ENCODE results near the gene DAB2IP. TPM values are rescaled to one million over a fixed set of nuclear protein-coding genes. Genes with fewer than 3 reads are reported as not detected.

The DAB2IP gene
- total and polyA plus RNA-seq, 2 experiments from 2014 or later: 8.9 to 42.8 TPM

DNA sequence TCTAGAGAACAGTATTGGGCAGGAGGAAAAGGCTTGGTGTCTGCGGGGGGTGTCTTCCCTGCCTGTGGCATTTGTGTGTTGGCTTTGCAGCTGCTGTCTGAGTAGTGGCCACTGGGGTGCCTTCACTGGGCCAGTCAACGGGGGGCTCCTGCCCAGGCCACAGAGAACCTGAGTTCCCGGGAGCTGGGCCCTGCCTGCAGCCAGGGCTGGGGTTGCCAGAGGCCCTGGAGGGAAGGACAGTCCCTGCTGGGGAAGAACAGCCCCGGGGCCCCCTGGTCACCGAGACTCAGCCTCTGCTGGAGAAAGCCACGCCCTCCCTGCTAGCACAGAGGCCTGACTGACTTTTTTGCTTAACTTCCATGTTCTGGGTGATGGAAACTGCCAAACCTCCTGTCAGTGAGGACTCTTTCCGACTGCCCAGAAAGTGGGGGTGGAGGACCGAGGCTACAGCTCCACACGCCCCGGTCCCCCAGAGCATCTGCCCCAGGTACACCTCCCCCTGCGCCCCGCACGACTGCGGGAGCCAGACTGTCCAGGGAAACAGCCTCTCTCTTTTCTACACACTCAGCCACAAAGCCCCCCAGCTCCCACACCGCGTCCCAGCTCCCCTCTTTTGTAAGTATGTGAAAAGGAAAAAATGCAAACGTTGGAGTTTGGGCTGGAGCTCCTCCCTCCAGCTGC is 133.4 kb downstream of the DAB2IP start:
- Histone ChIP-seq H3K4me2 (peak overlapping the region; percentile 60), H3K27me3 (ENCODE audit: insufficient read depth) (no peaks in the 10 kb centered on the region), H2AFZ (no peak overlapping the region), H3F3A (replicated peaks; ENCODE audit: low read depth) (no peaks in the 10 kb centered on the region), H3K9me2 (ENCODE audit: insufficient read depth) (no peaks in the 10 kb centered on the region), H3K36me3 (ENCODE audit: insufficient read depth) (no peaks in the 10 kb centered on the region), H3K27ac (ENCODE audit: low read depth) (peak overlapping the region; percentile 59; the same call in 1 of the 2 replicates), H3K79me2 (replicated peaks; ENCODE audit: insufficient read depth) (no peaks in the 10 kb centered on the region), H3K4me1 (ENCODE audit: insufficient read depth) (peaks cover 25% of the 10 kb centered on the region), H3K4me3 (no peak overlapping the region), H4K20me1 (replicated peaks; ENCODE audit: insufficient read depth) (no peaks in the 10 kb centered on the region; the same call in 1 of the 2 replicates)
- DNase-seq (ENCODE audit: low spot score) (peak; percentile 39), ATAC-seq (peak; percentile 50)
- H3K27me3 Mint-ChIP-seq (ENCODE audit: insufficient read depth, low read depth, poor library complexity): peaks cover 20% of the 10 kb centered on the region
- H3K27ac Mint-ChIP-seq: peak overlapping the region; percentile 69; the same call in 1 of the 2 replicates
- H3K36me3 Mint-ChIP-seq (ENCODE audit: low read depth): peaks cover 15% of the 10 kb centered on the region
- TF ChIP-seq EZH2 (IDR thresholded peaks at IDR 0.05; ENCODE audit: low read depth, unreplicated experiment) (no peak), EZH2phosphoT487 (IDR thresholded peaks at IDR 0.05; ENCODE audit: unreplicated experiment) (no peak), JUNB (IDR thresholded peaks at IDR 0.05; ENCODE audit: unreplicated experiment) (no peak), CREB1 (CRISPR knock-in tag; IDR thresholded peaks at IDR 0.05; ENCODE audit: low read depth) (no peak), NANOG (IDR thresholded peaks at IDR 0.05; ENCODE audit: borderline replicate concordance) (no peak), STAT1 (IDR thresholded peaks at IDR 0.05; ENCODE audit: unreplicated experiment) (no peak), POLR2AphosphoS5 (IDR thresholded peaks at IDR 0.05; ENCODE audit: low read depth) (no peak), ZNF331 (CRISPR knock-in tag; IDR thresholded peaks at IDR 0.05; ENCODE audit: low read depth) (no peak), ZNF114 (CRISPR knock-in tag; IDR thresholded peaks at IDR 0.05) (no peak)
- TF ChIP-seq, protein P1, sequence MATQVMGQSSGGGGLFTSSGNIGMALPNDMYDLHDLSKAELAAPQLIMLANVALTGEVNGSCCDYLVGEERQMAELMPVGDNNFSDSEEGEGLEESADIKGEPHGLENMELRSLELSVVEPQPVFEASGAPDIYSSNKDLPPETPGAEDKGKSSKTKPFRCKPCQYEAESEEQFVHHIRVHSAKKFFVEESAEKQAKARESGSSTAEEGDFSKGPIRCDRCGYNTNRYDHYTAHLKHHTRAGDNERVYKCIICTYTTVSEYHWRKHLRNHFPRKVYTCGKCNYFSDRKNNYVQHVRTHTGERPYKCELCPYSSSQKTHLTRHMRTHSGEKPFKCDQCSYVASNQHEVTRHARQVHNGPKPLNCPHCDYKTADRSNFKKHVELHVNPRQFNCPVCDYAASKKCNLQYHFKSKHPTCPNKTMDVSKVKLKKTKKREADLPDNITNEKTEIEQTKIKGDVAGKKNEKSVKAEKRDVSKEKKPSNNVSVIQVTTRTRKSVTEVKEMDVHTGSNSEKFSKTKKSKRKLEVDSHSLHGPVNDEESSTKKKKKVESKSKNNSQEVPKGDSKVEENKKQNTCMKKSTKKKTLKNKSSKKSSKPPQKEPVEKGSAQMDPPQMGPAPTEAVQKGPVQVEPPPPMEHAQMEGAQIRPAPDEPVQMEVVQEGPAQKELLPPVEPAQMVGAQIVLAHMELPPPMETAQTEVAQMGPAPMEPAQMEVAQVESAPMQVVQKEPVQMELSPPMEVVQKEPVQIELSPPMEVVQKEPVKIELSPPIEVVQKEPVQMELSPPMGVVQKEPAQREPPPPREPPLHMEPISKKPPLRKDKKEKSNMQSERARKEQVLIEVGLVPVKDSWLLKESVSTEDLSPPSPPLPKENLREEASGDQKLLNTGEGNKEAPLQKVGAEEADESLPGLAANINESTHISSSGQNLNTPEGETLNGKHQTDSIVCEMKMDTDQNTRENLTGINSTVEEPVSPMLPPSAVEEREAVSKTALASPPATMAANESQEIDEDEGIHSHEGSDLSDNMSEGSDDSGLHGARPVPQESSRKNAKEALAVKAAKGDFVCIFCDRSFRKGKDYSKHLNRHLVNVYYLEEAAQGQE (IDR thresholded peaks at IDR 0.05; ENCODE audit: unreplicated experiment): no peak
- TF ChIP-seq, protein P2, sequence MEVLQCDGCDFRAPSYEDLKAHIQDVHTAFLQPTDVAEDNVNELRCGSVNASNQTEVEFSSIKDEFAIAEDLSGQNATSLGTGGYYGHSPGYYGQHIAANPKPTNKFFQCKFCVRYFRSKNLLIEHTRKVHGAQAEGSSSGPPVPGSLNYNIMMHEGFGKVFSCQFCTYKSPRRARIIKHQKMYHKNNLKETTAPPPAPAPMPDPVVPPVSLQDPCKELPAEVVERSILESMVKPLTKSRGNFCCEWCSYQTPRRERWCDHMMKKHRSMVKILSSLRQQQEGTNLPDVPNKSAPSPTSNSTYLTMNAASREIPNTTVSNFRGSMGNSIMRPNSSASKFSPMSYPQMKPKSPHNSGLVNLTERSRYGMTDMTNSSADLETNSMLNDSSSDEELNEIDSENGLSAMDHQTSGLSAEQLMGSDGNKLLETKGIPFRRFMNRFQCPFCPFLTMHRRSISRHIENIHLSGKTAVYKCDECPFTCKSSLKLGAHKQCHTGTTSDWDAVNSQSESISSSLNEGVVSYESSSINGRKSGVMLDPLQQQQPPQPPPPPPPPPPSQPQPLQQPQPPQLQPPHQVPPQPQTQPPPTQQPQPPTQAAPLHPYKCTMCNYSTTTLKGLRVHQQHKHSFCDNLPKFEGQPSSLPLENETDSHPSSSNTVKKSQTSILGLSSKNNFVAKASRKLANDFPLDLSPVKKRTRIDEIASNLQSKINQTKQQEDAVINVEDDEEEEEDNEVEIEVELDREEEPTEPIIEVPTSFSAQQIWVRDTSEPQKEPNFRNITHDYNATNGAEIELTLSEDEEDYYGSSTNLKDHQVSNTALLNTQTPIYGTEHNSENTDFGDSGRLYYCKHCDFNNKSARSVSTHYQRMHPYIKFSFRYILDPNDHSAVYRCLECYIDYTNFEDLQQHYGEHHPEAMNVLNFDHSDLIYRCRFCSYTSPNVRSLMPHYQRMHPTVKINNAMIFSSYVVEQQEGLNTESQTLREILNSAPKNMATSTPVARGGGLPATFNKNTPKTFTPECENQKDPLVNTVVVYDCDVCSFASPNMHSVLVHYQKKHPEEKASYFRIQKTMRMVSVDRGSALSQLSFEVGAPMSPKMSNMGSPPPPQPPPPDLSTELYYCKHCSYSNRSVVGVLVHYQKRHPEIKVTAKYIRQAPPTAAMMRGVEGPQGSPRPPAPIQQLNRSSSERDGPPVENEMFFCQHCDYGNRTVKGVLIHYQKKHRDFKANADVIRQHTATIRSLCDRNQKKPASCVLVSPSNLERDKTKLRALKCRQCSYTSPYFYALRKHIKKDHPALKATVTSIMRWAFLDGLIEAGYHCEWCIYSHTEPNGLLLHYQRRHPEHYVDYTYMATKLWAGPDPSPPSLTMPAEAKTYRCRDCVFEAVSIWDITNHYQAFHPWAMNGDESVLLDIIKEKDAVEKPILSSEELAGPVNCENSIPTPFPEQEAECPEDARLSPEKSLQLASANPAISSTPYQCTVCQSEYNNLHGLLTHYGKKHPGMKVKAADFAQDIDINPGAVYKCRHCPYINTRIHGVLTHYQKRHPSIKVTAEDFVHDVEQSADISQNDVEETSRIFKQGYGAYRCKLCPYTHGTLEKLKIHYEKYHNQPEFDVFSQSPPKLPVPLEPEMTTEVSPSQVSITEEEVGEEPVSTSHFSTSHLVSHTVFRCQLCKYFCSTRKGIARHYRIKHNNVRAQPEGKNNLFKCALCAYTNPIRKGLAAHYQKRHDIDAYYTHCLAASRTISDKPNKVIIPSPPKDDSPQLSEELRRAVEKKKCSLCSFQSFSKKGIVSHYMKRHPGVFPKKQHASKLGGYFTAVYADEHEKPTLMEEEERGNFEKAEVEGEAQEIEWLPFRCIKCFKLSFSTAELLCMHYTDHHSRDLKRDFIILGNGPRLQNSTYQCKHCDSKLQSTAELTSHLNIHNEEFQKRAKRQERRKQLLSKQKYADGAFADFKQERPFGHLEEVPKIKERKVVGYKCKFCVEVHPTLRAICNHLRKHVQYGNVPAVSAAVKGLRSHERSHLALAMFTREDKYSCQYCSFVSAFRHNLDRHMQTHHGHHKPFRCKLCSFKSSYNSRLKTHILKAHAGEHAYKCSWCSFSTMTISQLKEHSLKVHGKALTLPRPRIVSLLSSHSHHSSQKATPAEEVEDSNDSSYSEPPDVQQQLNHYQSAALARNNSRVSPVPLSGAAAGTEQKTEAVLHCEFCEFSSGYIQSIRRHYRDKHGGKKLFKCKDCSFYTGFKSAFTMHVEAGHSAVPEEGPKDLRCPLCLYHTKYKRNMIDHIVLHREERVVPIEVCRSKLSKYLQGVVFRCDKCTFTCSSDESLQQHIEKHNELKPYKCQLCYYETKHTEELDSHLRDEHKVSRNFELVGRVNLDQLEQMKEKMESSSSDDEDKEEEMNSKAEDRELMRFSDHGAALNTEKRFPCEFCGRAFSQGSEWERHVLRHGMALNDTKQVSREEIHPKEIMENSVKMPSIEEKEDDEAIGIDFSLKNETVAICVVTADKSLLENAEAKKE (CRISPR knock-in tag; IDR thresholded peaks at IDR 0.05): no peak
- TF ChIP-seq, protein P3, sequence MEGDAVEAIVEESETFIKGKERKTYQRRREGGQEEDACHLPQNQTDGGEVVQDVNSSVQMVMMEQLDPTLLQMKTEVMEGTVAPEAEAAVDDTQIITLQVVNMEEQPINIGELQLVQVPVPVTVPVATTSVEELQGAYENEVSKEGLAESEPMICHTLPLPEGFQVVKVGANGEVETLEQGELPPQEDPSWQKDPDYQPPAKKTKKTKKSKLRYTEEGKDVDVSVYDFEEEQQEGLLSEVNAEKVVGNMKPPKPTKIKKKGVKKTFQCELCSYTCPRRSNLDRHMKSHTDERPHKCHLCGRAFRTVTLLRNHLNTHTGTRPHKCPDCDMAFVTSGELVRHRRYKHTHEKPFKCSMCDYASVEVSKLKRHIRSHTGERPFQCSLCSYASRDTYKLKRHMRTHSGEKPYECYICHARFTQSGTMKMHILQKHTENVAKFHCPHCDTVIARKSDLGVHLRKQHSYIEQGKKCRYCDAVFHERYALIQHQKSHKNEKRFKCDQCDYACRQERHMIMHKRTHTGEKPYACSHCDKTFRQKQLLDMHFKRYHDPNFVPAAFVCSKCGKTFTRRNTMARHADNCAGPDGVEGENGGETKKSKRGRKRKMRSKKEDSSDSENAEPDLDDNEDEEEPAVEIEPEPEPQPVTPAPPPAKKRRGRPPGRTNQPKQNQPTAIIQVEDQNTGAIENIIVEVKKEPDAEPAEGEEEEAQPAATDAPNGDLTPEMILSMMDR (conservative IDR thresholded peaks at IDR 0.05; ENCODE audit: low read depth in 2 of 2): no peak; a peak in 1 of 4 replicates
- TF ChIP-seq, protein P4, sequence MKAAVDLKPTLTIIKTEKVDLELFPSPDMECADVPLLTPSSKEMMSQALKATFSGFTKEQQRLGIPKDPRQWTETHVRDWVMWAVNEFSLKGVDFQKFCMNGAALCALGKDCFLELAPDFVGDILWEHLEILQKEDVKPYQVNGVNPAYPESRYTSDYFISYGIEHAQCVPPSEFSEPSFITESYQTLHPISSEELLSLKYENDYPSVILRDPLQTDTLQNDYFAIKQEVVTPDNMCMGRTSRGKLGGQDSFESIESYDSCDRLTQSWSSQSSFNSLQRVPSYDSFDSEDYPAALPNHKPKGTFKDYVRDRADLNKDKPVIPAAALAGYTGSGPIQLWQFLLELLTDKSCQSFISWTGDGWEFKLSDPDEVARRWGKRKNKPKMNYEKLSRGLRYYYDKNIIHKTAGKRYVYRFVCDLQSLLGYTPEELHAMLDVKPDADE (IDR thresholded peaks at IDR 0.05): no peak
- peaks cover 38% of the 10 kb centered on the region for H3K4me1 Mint-ChIP-seq
- H3K9me3 Mint-ChIP-seq: no peaks in the 10 kb centered on the region; the same call in 2 of the 3 replicates
- no peak overlapping the region for H3K4me3 Mint-ChIP-seq

All from GM23338 (cell line).